SK-N-SH treated with all-trans-retinoic acid at 6 μM for 48 hours (cell line): ENCODE results near the gene LMF1.

Experiments used
- ATAC-seq: fragments of 200-7000 bp; cut with Tn5 transposase; 3 replicates; pipeline ENCODE4 v1.9.1; 2020; ENCODE audit warnings: mild to moderate bottlenecking, moderate library complexity
- ARNTL ChIP-seq: fragments of 450-650 bp; formaldehyde crosslinking; IDR thresholded peaks from 2 replicates; pipeline ENCODE4 v1.5.0; 2020; ENCODE audit warnings: low read depth, mild to moderate bottlenecking, moderate library complexity, borderline replicate concordance
- BACH2 ChIP-seq: fragments of 250-450 bp; sonication (Bioruptor Pico); IDR thresholded peaks from 2 replicates; pipeline ENCODE4 v1.9.0; 2021; ENCODE audit warnings: mild to moderate bottlenecking, borderline replicate concordance
- CSDC2 ChIP-seq: fragments of 250-450 bp; sonication (Bioruptor Pico); IDR thresholded peaks from 2 replicates; pipeline ENCODE4 v1.5.0; 2020; ENCODE audit warnings: mild to moderate bottlenecking, moderate library complexity
- GLIS3 ChIP-seq: fragments of 250-450 bp; sonication (Bioruptor Pico); IDR thresholded peaks from 2 replicates; pipeline ENCODE4 v1.5.0; 2020; ENCODE audit warnings: mild to moderate bottlenecking, moderate library complexity
- OSR1 ChIP-seq: fragments of 250-450 bp; sonication (Bioruptor Pico); IDR thresholded peaks from 2 replicates; pipeline ENCODE4 v1.8.0; 2022; ENCODE audit warnings: moderate library complexity, mild to moderate bottlenecking, inconsistent platforms
- PPARA ChIP-seq: fragments of 250-450 bp; sonication (Bioruptor Pico); IDR thresholded peaks from 2 replicates; pipeline ENCODE4 v1.5.0; 2020; ENCODE audit warnings: mild to moderate bottlenecking, borderline replicate concordance
- RARB ChIP-seq: fragments of 250-450 bp; sonication (Bioruptor Pico); IDR thresholded peaks from 2 replicates; pipeline ENCODE4 v1.8.0; 2021; ENCODE audit warnings: mild to moderate bottlenecking, moderate library complexity
- SNAI2 ChIP-seq: fragments of 250-450 bp; sonication (Bioruptor Pico); IDR thresholded peaks from 2 replicates; pipeline ENCODE4 v1.5.0; 2020; ENCODE audit warnings: mild to moderate bottlenecking, moderate library complexity
- TCF4 ChIP-seq: fragments of 250-450 bp; sonication (Bioruptor Pico); IDR thresholded peaks from 2 replicates; pipeline ENCODE4 v1.8.0; 2021; ENCODE audit warnings: mild to moderate bottlenecking, moderate library complexity, borderline replicate concordance
- TOX ChIP-seq: fragments of 250-450 bp; sonication (Bioruptor Pico); IDR thresholded peaks from 2 replicates; pipeline ENCODE4 v1.8.0; 2021; ENCODE audit warnings: mild to moderate bottlenecking, moderate library complexity, borderline replicate concordance
- ZC3H10 ChIP-seq: fragments of 250-450 bp; sonication (Bioruptor Pico); IDR thresholded peaks from 2 replicates; pipeline ENCODE4 v1.5.1; 2021; ENCODE audit warnings: mild to moderate bottlenecking, moderate library complexity
- ZFP3 ChIP-seq: fragments of 250-450 bp; sonication (Bioruptor Pico); IDR thresholded peaks from 2 replicates; pipeline ENCODE4 v1.5.0; 2020; ENCODE audit warnings: mild to moderate bottlenecking, moderate library complexity
- ZFP30 ChIP-seq: fragments of 450-650 bp; formaldehyde crosslinking; IDR thresholded peaks from 2 replicates; pipeline ENCODE4 v1.5.0; 2022; ENCODE audit warnings: mild to moderate bottlenecking, moderate library complexity
- ZNF70 ChIP-seq: fragments of 450-650 bp; formaldehyde crosslinking; IDR thresholded peaks from 2 replicates; pipeline ENCODE4 v1.5.0; 2020; ENCODE audit warnings: mild to moderate bottlenecking, moderate library complexity
- ZNF8 ChIP-seq: fragments of 450-650 bp; formaldehyde crosslinking; IDR thresholded peaks from 2 replicates; pipeline ENCODE4 v1.5.0; 2020; ENCODE audit warnings: mild to moderate bottlenecking, moderate library complexity
- TF ChIP-seq, protein P1 (sequence below): fragments of 250-450 bp; sonication (Bioruptor Pico); IDR thresholded peaks from 2 replicates; pipeline ENCODE4 v1.5.1; 2020; ENCODE audit warnings: low read depth, mild to moderate bottlenecking, moderate library complexity
- TF ChIP-seq, protein P2 (sequence below): fragments of 250-450 bp; sonication (Bioruptor Pico); IDR thresholded peaks from 2 replicates; pipeline ENCODE4 v1.5.1; 2021; ENCODE audit warnings: mild to moderate bottlenecking, moderate library complexity
- TF ChIP-seq, protein P3 (sequence below): fragments of 250-450 bp; sonication (Bioruptor Pico); IDR thresholded peaks from 2 replicates; pipeline ENCODE4 v1.8.0; 2020; ENCODE audit warnings: mild to moderate bottlenecking, moderate library complexity, borderline replicate concordance

Gene LMF1

DNA sequence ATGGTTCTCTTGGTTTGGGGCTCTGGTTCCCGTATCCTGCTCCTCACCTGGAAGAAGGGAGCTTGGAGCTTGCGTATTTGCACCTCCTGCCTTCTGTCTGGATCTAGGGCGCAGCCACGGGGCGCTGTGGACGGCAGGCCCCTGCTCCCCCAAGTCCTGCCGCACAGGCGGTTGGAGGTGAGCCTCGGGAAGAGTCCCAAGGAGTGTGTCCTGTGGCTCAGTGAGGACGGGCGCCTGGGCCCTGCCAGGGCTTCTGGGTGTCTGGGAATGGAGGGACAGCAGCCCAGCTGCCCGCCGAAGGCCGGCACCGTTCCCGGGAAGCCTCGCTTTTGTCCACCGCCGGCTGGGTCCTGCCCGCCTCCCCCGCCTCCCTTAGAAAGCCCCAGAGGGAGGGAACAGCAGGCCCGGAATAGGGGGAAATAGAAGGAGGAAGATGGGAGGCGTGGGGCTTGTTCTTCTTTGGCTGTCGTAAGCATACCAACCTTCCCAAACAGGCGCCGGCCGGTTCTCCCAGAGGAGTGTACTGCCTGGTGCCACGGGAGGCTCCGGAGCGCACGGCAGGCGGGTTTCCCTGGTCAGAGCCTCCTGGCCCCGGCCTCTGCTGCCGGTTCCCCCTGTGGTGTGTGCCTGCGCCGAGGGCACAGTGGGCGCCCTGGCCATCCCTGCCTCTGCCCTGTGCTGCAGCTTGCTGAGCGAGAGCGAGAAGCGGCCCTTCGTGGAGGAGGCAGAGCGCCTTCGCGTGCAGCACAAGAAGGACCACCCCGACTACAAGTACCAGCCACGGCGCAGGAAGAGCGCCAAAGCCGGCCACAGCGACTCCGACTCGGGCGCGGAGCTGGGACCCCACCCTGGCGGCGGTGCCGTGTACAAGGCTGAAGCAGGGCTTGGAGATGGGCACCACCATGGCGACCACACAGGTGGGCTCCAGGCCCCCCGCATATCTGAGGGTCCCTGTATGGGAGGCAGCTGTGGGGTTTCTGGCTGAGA, 12.6 kb upstream of the LMF1 start:
- TF ChIP-seq GLIS3 (CRISPR knock-in tag) (no peak), TCF4 (no peak), ZNF70 (CRISPR knock-in tag) (no peak), OSR1 (CRISPR knock-in tag) (no peak), RARB (CRISPR knock-in tag) (no peak), TOX (CRISPR knock-in tag) (no peak), BACH2 (CRISPR knock-in tag) (no peak), CSDC2 (no peak)
- TF ChIP-seq, protein P1, sequence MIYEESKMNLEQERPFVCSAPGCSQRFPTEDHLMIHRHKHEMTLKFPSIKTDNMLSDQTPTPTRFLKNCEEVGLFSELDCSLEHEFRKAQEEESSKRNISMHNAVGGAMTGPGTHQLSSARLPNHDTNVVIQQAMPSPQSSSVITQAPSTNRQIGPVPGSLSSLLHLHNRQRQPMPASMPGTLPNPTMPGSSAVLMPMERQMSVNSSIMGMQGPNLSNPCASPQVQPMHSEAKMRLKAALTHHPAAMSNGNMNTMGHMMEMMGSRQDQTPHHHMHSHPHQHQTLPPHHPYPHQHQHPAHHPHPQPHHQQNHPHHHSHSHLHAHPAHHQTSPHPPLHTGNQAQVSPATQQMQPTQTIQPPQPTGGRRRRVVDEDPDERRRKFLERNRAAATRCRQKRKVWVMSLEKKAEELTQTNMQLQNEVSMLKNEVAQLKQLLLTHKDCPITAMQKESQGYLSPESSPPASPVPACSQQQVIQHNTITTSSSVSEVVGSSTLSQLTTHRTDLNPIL (CRISPR knock-in tag) = no peak
- TF ChIP-seq, protein P2, sequence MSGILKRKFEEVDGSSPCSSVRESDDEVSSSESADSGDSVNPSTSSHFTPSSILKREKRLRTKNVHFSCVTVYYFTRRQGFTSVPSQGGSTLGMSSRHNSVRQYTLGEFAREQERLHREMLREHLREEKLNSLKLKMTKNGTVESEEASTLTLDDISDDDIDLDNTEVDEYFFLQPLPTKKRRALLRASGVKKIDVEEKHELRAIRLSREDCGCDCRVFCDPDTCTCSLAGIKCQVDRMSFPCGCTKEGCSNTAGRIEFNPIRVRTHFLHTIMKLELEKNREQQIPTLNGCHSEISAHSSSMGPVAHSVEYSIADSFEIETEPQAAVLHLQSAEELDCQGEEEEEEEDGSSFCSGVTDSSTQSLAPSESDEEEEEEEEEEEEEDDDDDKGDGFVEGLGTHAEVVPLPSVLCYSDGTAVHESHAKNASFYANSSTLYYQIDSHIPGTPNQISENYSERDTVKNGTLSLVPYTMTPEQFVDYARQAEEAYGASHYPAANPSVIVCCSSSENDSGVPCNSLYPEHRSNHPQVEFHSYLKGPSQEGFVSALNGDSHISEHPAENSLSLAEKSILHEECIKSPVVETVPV (CRISPR knock-in tag) = no peak
- ATAC-seq = no peak; the same call in 2 of the 3 replicates

DNA sequence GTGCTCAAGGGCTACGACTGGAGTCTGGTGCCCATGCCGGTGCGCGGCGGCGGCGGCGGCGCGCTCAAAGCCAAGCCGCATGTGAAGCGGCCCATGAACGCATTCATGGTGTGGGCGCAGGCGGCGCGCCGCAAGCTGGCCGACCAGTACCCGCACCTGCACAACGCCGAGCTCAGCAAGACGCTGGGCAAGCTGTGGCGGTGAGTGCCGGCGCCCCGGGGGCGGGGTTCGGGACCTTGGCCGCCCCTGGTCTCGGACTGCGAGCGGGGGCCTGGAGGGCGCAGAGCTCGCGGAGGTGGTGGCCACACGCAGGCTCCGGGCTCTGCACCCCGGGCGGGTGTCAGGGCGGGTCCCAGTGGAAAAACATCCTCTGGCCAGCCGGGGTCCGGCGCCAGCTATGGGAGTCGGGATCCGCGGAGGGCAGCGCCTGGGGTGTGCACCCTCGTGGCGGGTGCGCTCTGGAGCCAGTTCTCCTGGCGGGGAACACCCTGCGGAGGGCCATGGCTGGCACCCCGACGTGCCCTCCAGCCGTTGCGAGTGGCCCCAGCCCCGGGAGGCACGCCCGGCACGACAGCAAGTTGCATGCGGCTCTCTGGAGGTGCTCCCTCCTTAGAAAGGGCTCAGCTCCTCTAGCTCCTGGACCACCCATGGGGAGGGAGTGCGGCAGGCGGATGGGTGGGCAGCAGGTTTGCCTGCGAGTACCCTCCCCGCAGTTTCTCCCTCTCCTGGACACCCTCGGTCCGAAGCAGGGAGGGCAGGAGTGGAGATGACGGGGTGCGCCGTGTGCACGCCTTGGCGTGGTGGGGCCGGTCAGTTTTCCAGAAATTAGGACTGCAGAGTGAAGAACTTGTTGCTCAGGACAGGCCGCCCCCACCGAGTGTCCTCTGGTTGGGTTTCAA, 11.6 kb upstream of the LMF1 start:
- TF ChIP-seq, protein P2 (CRISPR knock-in tag) = no peak
- TF ChIP-seq ZNF8 (CRISPR knock-in tag) (no peak), CSDC2 (no peak), RARB (CRISPR knock-in tag) (no peak), ZC3H10 (CRISPR knock-in tag) (no peak), ARNTL (CRISPR knock-in tag) (no peak), ZFP30 (CRISPR knock-in tag) (no peak), SNAI2 (CRISPR knock-in tag) (no peak), ZFP3 (CRISPR knock-in tag) (no peak), TCF4 (no peak), GLIS3 (CRISPR knock-in tag) (no peak), PPARA (no peak)
- TF ChIP-seq, protein P3, sequence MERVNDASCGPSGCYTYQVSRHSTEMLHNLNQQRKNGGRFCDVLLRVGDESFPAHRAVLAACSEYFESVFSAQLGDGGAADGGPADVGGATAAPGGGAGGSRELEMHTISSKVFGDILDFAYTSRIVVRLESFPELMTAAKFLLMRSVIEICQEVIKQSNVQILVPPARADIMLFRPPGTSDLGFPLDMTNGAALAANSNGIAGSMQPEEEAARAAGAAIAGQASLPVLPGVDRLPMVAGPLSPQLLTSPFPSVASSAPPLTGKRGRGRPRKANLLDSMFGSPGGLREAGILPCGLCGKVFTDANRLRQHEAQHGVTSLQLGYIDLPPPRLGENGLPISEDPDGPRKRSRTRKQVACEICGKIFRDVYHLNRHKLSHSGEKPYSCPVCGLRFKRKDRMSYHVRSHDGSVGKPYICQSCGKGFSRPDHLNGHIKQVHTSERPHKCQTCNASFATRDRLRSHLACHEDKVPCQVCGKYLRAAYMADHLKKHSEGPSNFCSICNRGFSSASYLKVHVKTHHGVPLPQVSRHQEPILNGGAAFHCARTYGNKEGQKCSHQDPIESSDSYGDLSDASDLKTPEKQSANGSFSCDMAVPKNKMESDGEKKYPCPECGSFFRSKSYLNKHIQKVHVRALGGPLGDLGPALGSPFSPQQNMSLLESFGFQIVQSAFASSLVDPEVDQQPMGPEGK (CRISPR knock-in tag) = no peak
- ATAC-seq = no peak

DNA sequence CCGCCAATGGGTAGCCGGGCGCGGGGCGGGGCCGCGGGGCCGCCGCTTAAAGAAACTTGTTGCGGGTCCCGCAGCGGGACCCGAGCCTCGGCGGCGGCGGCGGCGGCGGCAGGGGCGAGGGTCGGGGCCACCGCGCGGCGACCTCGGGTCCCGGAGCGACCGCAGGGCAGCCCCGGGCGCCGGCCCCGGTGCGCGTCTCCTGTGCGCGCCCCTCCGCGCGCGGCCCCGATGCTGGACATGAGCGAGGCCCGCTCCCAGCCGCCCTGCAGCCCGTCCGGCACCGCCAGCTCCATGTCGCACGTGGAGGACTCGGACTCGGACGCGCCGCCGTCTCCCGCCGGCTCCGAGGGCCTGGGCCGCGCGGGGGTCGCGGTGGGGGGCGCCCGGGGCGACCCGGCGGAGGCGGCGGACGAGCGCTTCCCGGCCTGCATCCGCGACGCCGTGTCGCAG, 10.9 kb upstream of the LMF1 start, which contains the start of gene SOX8:
SOX8 (plus strand) TSS at position 76 of the 450 bp plus-strand sequence; CDS start at position 229, 153 bp downstream.
- ATAC-seq = no peak
- TF ChIP-seq ZC3H10 (CRISPR knock-in tag) = no peak

DNA sequence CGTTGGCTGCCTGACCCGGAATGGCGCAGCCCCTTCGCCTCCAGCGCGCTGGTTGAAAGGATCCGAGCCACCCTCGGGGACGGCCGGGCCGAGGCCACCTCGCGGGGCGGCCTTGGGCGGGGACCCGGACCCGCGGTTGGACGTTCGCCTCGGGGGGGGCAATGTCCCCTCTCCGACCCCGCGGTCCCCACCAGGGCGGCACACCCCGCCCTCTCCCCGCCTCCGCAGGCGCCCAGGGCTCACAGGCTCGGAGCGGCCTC, 9.7 kb upstream of the LMF1 start:
- TF ChIP-seq, protein P3 (CRISPR knock-in tag) = no peak
- no peak for TF ChIP-seq GLIS3 (CRISPR knock-in tag)
- no peak for ATAC-seq
